A549 (cell line): Measurements from ENCODE around the gene TSEN34.

Source experiments
- BHLHE40 ChIP-seq: IDR thresholded peaks from 2 replicates; pipeline ENCODE4 v1.6.1; 2012; ENCODE audit warnings: low read depth, low read length, inconsistent platforms
- CEBPB ChIP-seq, 2 experiments: fragments of >200 bp in 1 of 2; sonication (Bioruptor Twin) in 1 of 2; formaldehyde crosslinking in 1 of 2; IDR thresholded peaks; 2 replicates each; pipeline ENCODE4 v1.6.1; 2012 to 2016
- EP300 ChIP-seq, 2 experiments: fragments of >200 bp; sonication (Bioruptor Twin); formaldehyde crosslinking; IDR thresholded peaks; 2 replicates in 1 of 2; 3 replicates in 1 of 2; pipeline ENCODE4 v1.6.1; 2016 to 2017
- JUNB ChIP-seq: fragments of >200 bp; sonication (Bioruptor Twin); formaldehyde crosslinking; IDR thresholded peaks from 2 replicates; pipeline ENCODE4 v1.6.1; 2016
- MAZ ChIP-seq: fragments of 150-350 bp; IDR thresholded peaks from 2 replicates; pipeline ENCODE4 v1.6.1; 2014; ENCODE audit warnings: antibody characterized with exemption, low read depth, low read length, borderline replicate concordance
- PHF8 ChIP-seq: fragments of 200-600 bp; sonication (generic); IDR thresholded peaks from 2 replicates; pipeline ENCODE4 v1.6.1; 2016; ENCODE audit warnings: low read depth, mild to moderate bottlenecking, antibody characterized with exemption, moderate library complexity, borderline replicate concordance
- RCOR1 ChIP-seq: fragments of 150-350 bp; IDR thresholded peaks from 2 replicates; pipeline ENCODE4 v1.6.1; 2014; ENCODE audit warnings: antibody characterized with exemption, low read length, low read depth
- SREBF2 ChIP-seq: fragments of 450-650 bp; IDR thresholded peaks from 2 replicates; pipeline ENCODE4 v1.6.1; 2014; ENCODE audit warnings: mild to moderate bottlenecking, moderate library complexity
- ZSCAN20 ChIP-seq: fragments of 250-450 bp; sonication (Bioruptor Pico); IDR thresholded peaks from 2 replicates; pipeline ENCODE4 v1.8.0; 2022; ENCODE audit warnings: mild to moderate bottlenecking, moderate library complexity
- TF ChIP-seq, protein P1 (sequence below): IDR thresholded peaks from 2 replicates; pipeline ENCODE4 v1.6.1; 2012
- TF ChIP-seq, protein P2 (sequence below): fragments of >200 bp; sonication (Bioruptor Twin); formaldehyde crosslinking; IDR thresholded peaks from 3 replicates; pipeline ENCODE4 v1.5.1; 2016
- TF ChIP-seq, protein P3 (sequence below): IDR thresholded peaks from 2 replicates; pipeline ENCODE4 v1.6.1; 2012; ENCODE audit warnings: low read depth, borderline replicate concordance
- TF ChIP-seq, protein P4 (sequence below): fragments of 250-450 bp; sonication (Bioruptor Pico); IDR thresholded peaks from 2 replicates; pipeline ENCODE4 v1.5.0; 2020; ENCODE audit warnings: low read depth, mild to moderate bottlenecking, moderate library complexity

DNA sequence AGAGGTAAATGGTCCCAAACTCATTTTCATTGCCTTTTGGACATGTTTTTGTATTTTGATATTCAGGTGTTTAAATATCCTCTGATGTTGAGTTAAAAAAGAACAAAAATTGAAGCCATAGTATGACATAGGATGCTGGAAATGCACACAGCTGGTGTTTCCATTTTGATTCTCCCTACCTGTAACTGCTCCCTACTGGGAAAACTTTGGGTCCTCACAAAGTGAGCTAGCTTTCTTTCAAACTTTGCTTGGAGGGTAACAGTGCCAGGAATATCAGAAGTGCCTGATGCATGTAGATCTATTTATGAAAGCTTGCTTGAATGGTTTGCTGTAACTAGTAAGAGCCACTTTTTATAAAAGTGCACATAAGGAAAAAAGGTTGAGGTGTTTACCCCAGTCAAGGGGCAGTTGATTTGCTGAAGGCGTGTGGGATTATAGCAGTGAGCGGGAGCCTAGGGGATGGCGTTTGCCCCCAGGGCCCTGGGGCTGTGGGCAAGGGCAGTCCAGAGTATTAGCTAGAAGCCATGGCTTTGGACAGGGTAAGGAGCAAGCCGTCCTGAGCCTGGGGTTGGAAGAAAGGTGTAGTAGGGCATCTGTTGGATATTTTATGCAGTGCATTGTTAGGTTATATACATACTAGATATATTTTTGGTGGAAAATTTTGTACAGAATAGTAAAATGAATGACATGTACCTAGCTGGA is 13.8 kb downstream of the TSEN34 start:
- TF ChIP-seq, protein P1, sequence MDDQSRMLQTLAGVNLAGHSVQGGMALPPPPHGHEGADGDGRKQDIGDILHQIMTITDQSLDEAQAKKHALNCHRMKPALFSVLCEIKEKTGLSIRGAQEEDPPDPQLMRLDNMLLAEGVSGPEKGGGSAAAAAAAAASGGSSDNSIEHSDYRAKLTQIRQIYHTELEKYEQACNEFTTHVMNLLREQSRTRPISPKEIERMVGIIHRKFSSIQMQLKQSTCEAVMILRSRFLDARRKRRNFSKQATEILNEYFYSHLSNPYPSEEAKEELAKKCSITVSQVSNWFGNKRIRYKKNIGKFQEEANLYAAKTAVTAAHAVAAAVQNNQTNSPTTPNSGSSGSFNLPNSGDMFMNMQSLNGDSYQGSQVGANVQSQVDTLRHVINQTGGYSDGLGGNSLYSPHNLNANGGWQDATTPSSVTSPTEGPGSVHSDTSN, result no peak
- TF ChIP-seq, protein P2, sequence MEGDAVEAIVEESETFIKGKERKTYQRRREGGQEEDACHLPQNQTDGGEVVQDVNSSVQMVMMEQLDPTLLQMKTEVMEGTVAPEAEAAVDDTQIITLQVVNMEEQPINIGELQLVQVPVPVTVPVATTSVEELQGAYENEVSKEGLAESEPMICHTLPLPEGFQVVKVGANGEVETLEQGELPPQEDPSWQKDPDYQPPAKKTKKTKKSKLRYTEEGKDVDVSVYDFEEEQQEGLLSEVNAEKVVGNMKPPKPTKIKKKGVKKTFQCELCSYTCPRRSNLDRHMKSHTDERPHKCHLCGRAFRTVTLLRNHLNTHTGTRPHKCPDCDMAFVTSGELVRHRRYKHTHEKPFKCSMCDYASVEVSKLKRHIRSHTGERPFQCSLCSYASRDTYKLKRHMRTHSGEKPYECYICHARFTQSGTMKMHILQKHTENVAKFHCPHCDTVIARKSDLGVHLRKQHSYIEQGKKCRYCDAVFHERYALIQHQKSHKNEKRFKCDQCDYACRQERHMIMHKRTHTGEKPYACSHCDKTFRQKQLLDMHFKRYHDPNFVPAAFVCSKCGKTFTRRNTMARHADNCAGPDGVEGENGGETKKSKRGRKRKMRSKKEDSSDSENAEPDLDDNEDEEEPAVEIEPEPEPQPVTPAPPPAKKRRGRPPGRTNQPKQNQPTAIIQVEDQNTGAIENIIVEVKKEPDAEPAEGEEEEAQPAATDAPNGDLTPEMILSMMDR, result no peak
- TF ChIP-seq, protein P3, sequence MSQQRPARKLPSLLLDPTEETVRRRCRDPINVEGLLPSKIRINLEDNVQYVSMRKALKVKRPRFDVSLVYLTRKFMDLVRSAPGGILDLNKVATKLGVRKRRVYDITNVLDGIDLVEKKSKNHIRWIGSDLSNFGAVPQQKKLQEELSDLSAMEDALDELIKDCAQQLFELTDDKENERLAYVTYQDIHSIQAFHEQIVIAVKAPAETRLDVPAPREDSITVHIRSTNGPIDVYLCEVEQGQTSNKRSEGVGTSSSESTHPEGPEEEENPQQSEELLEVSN, result no peak
- no peak for TF ChIP-seq EP300 (IDR thresholded peaks at IDR 0.05)
- no peak for TF ChIP-seq RCOR1
- no peak for TF ChIP-seq JUNB
- TF ChIP-seq MAZ, result no peak
- TF ChIP-seq ZSCAN20 (CRISPR knock-in tag), result no peak
- TF ChIP-seq CEBPB (IDR thresholded peaks at IDR 0.05), result no peak
- TF ChIP-seq, protein P4, sequence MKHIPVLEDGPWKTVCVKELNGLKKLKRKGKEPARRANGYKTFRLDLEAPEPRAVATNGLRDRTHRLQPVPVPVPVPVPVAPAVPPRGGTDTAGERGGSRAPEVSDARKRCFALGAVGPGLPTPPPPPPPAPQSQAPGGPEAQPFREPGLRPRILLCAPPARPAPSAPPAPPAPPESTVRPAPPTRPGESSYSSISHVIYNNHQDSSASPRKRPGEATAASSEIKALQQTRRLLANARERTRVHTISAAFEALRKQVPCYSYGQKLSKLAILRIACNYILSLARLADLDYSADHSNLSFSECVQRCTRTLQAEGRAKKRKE (CRISPR knock-in tag), result no peak
- TF ChIP-seq SREBF2, result no peak
- TF ChIP-seq PHF8, result no peak
- no peak for TF ChIP-seq BHLHE40
